Type B pancreatic cell (in vitro differentiated cells): ENCODE measurements around the gene ATAD2B. TPM values are rescaled to one million over a fixed set of nuclear protein-coding genes. Genes with fewer than 3 reads are reported as not detected.

Experiments
- DNase-seq: peaks from one replicate; pipeline ENCODE4 v3.0.0; 2021; ENCODE audit warnings: mixed read lengths; ENCODE audit not compliant: unreplicated experiment; ENCODE audit errors: extremely low spot score
- H3K27ac Mint-ChIP-seq: 2 replicates; pipeline ENCODE4 v1.8.0; 2021; ENCODE audit warnings: mild to moderate bottlenecking, mixed read lengths
- H3K27me3 Mint-ChIP-seq: 2 replicates; pipeline ENCODE4 v1.8.0; 2021; ENCODE audit warnings: mixed read lengths
- H3K36me3 Mint-ChIP-seq: 2 replicates; pipeline ENCODE4 v1.8.0; 2021; ENCODE audit warnings: mixed read lengths
- H3K4me1 Mint-ChIP-seq: one replicate; pipeline ENCODE4 v1.8.0; 2021; ENCODE audit warnings: mixed read lengths; ENCODE audit not compliant: unreplicated experiment
- H3K4me3 Mint-ChIP-seq: 2 replicates; pipeline ENCODE4 v1.8.0; 2021; ENCODE audit warnings: mild to moderate bottlenecking, mixed read lengths
- H3K9me3 Mint-ChIP-seq: 2 replicates; pipeline ENCODE4 v1.8.0; 2021; ENCODE audit warnings: mixed read lengths
- CTCF ChIP-seq: fragments of 200-600 bp; sonication (generic); conservative IDR thresholded peaks from 2 replicates; pipeline ENCODE4 v1.5.0; 2021; ENCODE audit warnings: antibody characterized with exemption, mild to moderate bottlenecking
- total RNA-seq: library from RNA; stranded (reverse); gene quantifications from 2 replicates; pipeline ENCODE4 v1.2.1, GENCODE V29; 2021; ENCODE audit warnings: low replicate concordance

The ATAD2B gene
- total RNA-seq, 1 donor from 2014 or later, result 25.7 TPM

- Mint-ChIP-seq H3K4me1 (peaks cover 14% of the 10 kb centered on the region), H3K9me3 (no peaks in the 10 kb centered on the region), H3K27ac (peak overlapping the region; percentile 46), H3K4me3 (no peak overlapping the region), H3K27me3 (no peaks in the 10 kb centered on the region), H3K36me3 (peaks cover 36% of the 10 kb centered on the region)
- no peak for DNase-seq
- TF ChIP-seq CTCF, result no peak
Measured at GRCh38 chr2:23754970-23755369, 172.0 kb downstream of the ATAD2B start.

GRCh38 chr2:23753291-23754010 lies 173.5 kb downstream of the ATAD2B start:
- H3K4me3 Mint-ChIP-seq, result no peak overlapping the region
- TF ChIP-seq CTCF, result no peak
- H3K4me1 Mint-ChIP-seq, result peaks cover 14% of the 10 kb centered on the region
- DNase-seq, result no peak
- H3K27ac Mint-ChIP-seq, result no peak overlapping the region
- H3K9me3 Mint-ChIP-seq, result no peaks in the 10 kb centered on the region
- no peaks in the 10 kb centered on the region for H3K27me3 Mint-ChIP-seq
- H3K36me3 Mint-ChIP-seq, result peaks cover 36% of the 10 kb centered on the region

- TF ChIP-seq CTCF, result no peak
- no peak for DNase-seq
- peaks cover 22% of the 10 kb centered on the region for H3K36me3 Mint-ChIP-seq
- peaks cover 3% of the 10 kb centered on the region for H3K4me1 Mint-ChIP-seq
- H3K27ac Mint-ChIP-seq, result no peak overlapping the region
- H3K27me3 Mint-ChIP-seq, result no peaks in the 10 kb centered on the region
- H3K4me3 Mint-ChIP-seq, result no peak overlapping the region
- no peaks in the 10 kb centered on the region for H3K9me3 Mint-ChIP-seq
Measured at GRCh38 chr2:23751747-23752265, 175.1 kb downstream of the ATAD2B start.

GRCh38 chr2:23746141-23746863 lies 180.6 kb downstream of the ATAD2B start:
- no peak for DNase-seq
- TF ChIP-seq CTCF, result no peak
- Mint-ChIP-seq H3K36me3 (peaks cover 5% of the 10 kb centered on the region), H3K4me1 (no peaks in the 10 kb centered on the region), H3K27me3 (no peaks in the 10 kb centered on the region), H3K4me3 (no peak overlapping the region), H3K27ac (no peak overlapping the region), H3K9me3 (no peaks in the 10 kb centered on the region)

GRCh38 chr2:23745726-23746105 lies 181.2 kb downstream of the ATAD2B start:
- Mint-ChIP-seq H3K27ac (no peak overlapping the region), H3K4me1 (no peaks in the 10 kb centered on the region), H3K4me3 (no peak overlapping the region), H3K36me3 (peaks cover 5% of the 10 kb centered on the region), H3K27me3 (no peaks in the 10 kb centered on the region), H3K9me3 (no peaks in the 10 kb centered on the region)
- no peak for DNase-seq
- no peak for TF ChIP-seq CTCF
